Fibroblast of gingiva (primary cell): Measurements from ENCODE around the gene ACSS1.

Source experiments
- DNase-seq: peaks from one replicate; pipeline ENCODE4 v3.0.0-alpha.2; 2011; ENCODE audit warnings: low read depth

ACSS1 gene

GRCh38 chr20:25078662-25079061 is 20.7 kb upstream of the ACSS1 start:
- DNase-seq: no peak

GRCh38 chr20:25077610-25078169 is 19.8 kb upstream of the ACSS1 start:
- DNase-seq: peak; percentile 32

- peak; percentile 27 for DNase-seq
Observed at GRCh38 chr20:25076731-25077609, 19.0 kb upstream of the ACSS1 start.

GRCh38 chr20:25076201-25076600 is 18.3 kb upstream of the ACSS1 start:
- DNase-seq: no peak

- DNase-seq: no peak
Observed at GRCh38 chr20:25073544-25073943, 15.6 kb upstream of the ACSS1 start.

GRCh38 chr20:25072226-25072811 is 14.4 kb upstream of the ACSS1 start:
- no peak for DNase-seq

GRCh38 chr20:25071734-25072133 is 13.8 kb upstream of the ACSS1 start:
- DNase-seq: no peak

GRCh38 chr20:25070821-25071473 is 13.0 kb upstream of the ACSS1 start:
- no peak for DNase-seq

GRCh38 chr20:25067102-25067987 is 9.4 kb upstream of the ACSS1 start:
- no peak for DNase-seq

- no peak for DNase-seq
Observed at GRCh38 chr20:25066386-25066785, 8.4 kb upstream of the ACSS1 start.

GRCh38 chr20:25065625-25066338 is 7.8 kb upstream of the ACSS1 start:
- DNase-seq: peak; percentile 53

GRCh38 chr20:25065072-25065624 is 7.2 kb upstream of the ACSS1 start:
- DNase-seq: no peak

- no peak for DNase-seq
Observed at GRCh38 chr20:25064561-25065071, 6.7 kb upstream of the ACSS1 start.

- DNase-seq: no peak
Observed at GRCh38 chr20:25063981-25064380, 6.0 kb upstream of the ACSS1 start.

- DNase-seq: no peak
Observed at GRCh38 chr20:25063546-25063945, 5.6 kb upstream of the ACSS1 start.

- DNase-seq: no peak
Observed at GRCh38 chr20:25062841-25063240, 4.9 kb upstream of the ACSS1 start.

- no peak for DNase-seq
Observed at GRCh38 chr20:25061821-25062530, 4.0 kb upstream of the ACSS1 start.

GRCh38 chr20:25061103-25061799 is 3.3 kb upstream of the ACSS1 start:
- no peak for DNase-seq

- no peak for DNase-seq
Observed at GRCh38 chr20:25059866-25060465, 2.0 kb upstream of the ACSS1 start.
